GM23248 (cell line): ENCODE results near the gene DEFB123.

Source experiments
- EZH2 ChIP-seq: fragments of 200-600 bp; sonication (generic); IDR thresholded peaks from 2 replicates; pipeline ENCODE4 v1.6.1; 2018; ENCODE audit warnings: antibody characterized with exemption, mild to moderate bottlenecking; ENCODE audit not compliant: insufficient read depth, poor library complexity, severe bottlenecking
- EZH2phosphoT487 ChIP-seq: fragments of 200-600 bp; sonication (generic); IDR thresholded peaks from 2 replicates; pipeline ENCODE4 v1.6.1; 2018; ENCODE audit warnings: antibody characterized with exemption, moderate library complexity, mild to moderate bottlenecking, low read depth; ENCODE audit not compliant: insufficient read depth

- no peak for TF ChIP-seq EZH2
- TF ChIP-seq EZH2phosphoT487, result no peak
These were observed 57.6 kb downstream of the DEFB123 start for GRCh38 chr20:31497838-31498540.
